ENCODE data around the gene RAC3.

DNA sequence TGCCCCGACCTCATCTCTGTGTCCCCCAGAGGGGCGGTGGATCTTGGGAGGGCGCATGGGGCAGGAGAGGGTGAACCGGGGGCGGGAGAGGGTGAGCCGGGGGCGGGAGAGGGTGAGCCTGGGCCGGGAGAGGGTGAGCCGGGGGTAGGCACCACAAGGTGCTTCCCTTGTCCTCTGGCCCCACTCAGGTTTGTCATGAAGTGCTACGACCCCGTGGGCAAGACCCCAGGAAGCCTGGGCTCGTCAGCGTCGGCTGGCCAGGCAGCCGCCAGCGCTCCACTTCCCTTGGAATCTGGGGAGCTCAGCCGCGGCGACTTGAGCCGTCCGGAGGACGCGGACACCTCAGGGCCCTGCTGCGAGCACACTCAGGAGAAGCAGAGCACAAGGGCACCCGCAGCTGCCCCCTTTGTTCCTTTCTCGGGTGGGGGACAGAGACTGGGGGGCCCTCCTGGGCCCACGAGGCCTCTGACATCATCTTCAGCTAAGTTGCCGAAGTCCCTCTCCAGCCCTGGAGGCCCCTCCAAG lies 35.2 kb upstream of the RAC3 start:
- TF ChIP-seq, protein P1, sequence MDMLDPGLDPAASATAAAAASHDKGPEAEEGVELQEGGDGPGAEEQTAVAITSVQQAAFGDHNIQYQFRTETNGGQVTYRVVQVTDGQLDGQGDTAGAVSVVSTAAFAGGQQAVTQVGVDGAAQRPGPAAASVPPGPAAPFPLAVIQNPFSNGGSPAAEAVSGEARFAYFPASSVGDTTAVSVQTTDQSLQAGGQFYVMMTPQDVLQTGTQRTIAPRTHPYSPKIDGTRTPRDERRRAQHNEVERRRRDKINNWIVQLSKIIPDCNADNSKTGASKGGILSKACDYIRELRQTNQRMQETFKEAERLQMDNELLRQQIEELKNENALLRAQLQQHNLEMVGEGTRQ (IDR thresholded peaks at IDR 0.05) = no peak
- TF ChIP-seq, protein P2, sequence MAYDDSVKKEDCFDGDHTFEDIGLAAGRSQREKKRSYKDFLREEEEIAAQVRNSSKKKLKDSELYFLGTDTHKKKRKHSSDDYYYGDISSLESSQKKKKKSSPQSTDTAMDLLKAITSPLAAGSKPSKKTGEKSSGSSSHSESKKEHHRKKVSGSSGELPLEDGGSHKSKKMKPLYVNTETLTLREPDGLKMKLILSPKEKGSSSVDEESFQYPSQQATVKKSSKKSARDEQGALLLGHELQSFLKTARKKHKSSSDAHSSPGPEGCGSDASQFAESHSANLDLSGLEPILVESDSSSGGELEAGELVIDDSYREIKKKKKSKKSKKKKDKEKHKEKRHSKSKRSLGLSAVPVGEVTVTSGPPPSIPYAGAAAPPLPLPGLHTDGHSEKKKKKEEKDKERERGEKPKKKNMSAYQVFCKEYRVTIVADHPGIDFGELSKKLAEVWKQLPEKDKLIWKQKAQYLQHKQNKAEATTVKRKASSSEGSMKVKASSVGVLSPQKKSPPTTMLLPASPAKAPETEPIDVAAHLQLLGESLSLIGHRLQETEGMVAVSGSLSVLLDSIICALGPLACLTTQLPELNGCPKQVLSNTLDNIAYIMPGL (CRISPR knock-in tag; IDR thresholded peaks at IDR 0.05; ENCODE audit: borderline replicate concordance) = no peak
- TF ChIP-seq, protein P3, sequence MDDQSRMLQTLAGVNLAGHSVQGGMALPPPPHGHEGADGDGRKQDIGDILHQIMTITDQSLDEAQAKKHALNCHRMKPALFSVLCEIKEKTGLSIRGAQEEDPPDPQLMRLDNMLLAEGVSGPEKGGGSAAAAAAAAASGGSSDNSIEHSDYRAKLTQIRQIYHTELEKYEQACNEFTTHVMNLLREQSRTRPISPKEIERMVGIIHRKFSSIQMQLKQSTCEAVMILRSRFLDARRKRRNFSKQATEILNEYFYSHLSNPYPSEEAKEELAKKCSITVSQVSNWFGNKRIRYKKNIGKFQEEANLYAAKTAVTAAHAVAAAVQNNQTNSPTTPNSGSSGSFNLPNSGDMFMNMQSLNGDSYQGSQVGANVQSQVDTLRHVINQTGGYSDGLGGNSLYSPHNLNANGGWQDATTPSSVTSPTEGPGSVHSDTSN (IDR thresholded peaks at IDR 0.05) = no peak
- TF ChIP-seq PHF8 (IDR thresholded peaks at IDR 0.05; ENCODE audit: borderline replicate concordance, low read depth) (no peak), MAZ (IDR thresholded peaks at IDR 0.05; ENCODE audit: borderline replicate concordance, low read depth, low read length) (no peak), ZSCAN20 (CRISPR knock-in tag; IDR thresholded peaks at IDR 0.05) (no peak), KDM5A (IDR thresholded peaks at IDR 0.05) (no peak)

Data from A549 (cell line).